Measurements from ENCODE around the gene ALKBH8.

DNA sequence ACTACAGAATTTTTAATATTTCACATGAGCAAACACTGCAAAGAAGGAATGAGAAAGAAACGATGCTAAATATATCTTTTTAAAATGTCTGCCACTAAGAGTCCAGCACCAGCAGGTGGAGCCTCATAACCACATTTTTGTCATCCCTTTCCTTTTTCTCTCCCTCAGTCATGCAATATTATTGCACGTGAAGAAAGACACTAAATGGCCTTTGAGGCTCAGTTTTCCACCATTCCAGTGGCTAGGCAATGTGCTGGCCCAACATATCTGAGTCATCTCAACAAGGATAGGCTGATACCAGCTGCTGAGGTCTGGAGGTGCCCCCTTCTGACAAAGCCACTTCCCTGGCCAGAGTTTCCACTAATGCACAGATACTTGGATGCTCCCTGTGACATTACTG lies 1.8 kb downstream of the ALKBH8 start:
- TF ChIP-seq, protein P1, sequence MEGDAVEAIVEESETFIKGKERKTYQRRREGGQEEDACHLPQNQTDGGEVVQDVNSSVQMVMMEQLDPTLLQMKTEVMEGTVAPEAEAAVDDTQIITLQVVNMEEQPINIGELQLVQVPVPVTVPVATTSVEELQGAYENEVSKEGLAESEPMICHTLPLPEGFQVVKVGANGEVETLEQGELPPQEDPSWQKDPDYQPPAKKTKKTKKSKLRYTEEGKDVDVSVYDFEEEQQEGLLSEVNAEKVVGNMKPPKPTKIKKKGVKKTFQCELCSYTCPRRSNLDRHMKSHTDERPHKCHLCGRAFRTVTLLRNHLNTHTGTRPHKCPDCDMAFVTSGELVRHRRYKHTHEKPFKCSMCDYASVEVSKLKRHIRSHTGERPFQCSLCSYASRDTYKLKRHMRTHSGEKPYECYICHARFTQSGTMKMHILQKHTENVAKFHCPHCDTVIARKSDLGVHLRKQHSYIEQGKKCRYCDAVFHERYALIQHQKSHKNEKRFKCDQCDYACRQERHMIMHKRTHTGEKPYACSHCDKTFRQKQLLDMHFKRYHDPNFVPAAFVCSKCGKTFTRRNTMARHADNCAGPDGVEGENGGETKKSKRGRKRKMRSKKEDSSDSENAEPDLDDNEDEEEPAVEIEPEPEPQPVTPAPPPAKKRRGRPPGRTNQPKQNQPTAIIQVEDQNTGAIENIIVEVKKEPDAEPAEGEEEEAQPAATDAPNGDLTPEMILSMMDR (IDR thresholded peaks at IDR 0.05): peak; percentile 20 to 68 (median 56)
- no peak for TF ChIP-seq POLR2A (IDR thresholded peaks at IDR 0.05)

Measured in Peyer's patch (tissue), 4 donors.